Keratinocyte (primary cell): ENCODE measurements around the gene POLR2L.

Experiments
- CTCF ChIP-seq, 3 experiments: IDR thresholded peaks in 1 of 3; conservative IDR thresholded peaks in 1 of 3; optimal IDR thresholded peaks in 1 of 3; 2 replicates in 2 of 3; 3 replicates in 1 of 3; pipeline versions ENCODE3 to v1.5.1; 2011; ENCODE audit warnings: low read length in 3 of 3, mild to moderate bottlenecking in 3 of 3, moderate library complexity in 2 of 3, control low read depth in 1 of 3, inconsistent platforms in 1 of 3; ENCODE audit not compliant: insufficient read depth in 2 of 3; ENCODE audit errors: extremely low read depth in 1 of 3
- EZH2 ChIP-seq: IDR thresholded peaks from one replicate; pipeline ENCODE4 v1.6.1; 2012; ENCODE audit warnings: inconsistent platforms, mild to moderate bottlenecking, low read length, moderate library complexity

GRCh38 chr11:833114-833791, 9.1 kb downstream of the POLR2L start:
- TF ChIP-seq CTCF (optimal IDR thresholded peaks at IDR 0.05 in 1 of 3, IDR thresholded peaks at IDR 0.05 in 1 of 3, conservative IDR thresholded peaks at IDR 0.05 in 1 of 3; ENCODE audit: extremely low read depth in 1 of 3, insufficient read depth in 2 of 3, low read length in 3 of 3) = no peak
- no peak for TF ChIP-seq EZH2
